HCT116 (cell line): ENCODE measurements around the gene THEMIS. TPM values are rescaled to one million over a fixed set of nuclear protein-coding genes. Genes with fewer than 3 reads are reported as not detected.

Experiments
- ATAC-seq: fragments of 200-7000 bp; cut with Tn5 transposase; 2 replicates; pipeline ENCODE4 v1.9.1; 2020; ENCODE audit warnings: mild to moderate bottlenecking, moderate library complexity
- BruUV-seq: library from RNA; stranded (reverse); fragments of 400-500 nt; replicated peaks from 2 replicates; lab custom pipeline; 2021; lab: Mats Ljungman, UMichigan
- CTCF ChIA-PET: fragments of 300-600 bp; sonication (Branson Sonifier 250); formaldehyde crosslinking; loops from one replicate; lab custom pipeline; 2021; ENCODE audit warnings: antibody characterized with exemption; lab: Charles Lee
- POLR2A ChIA-PET: fragments of 300-600, 350-600 bp; sonication (Branson Sonifier 250); formaldehyde crosslinking; loops from one replicate; lab custom pipeline; 2021; ENCODE audit warnings: antibody characterized with exemption; lab: Charles Lee
- RAD21 ChIA-PET, 2 experiments: fragments of 300-600 bp; sonication (Branson Sonifier 250); formaldehyde crosslinking; loops; one replicate each; lab custom pipeline; 2023; ENCODE audit warnings: low total read pairs in 2 of 2; ENCODE audit not compliant: uncharacterized antibody in 2 of 2, unreplicated experiment in 2 of 2, low non-redundant PET in 1 of 2; lab: Charles Lee
- DNase-seq: peaks from one replicate; pipeline ENCODE4 v3.0.0-alpha.2; 2010; ENCODE audit warnings: low read depth, low spot score
- H2AFZ ChIP-seq: fragments of 200-600 bp; shearing (Covaris generic), sonication (generic); 2 replicates; pipeline ENCODE4 v1.6.1; 2017; ENCODE audit warnings: low read depth, mixed run types, mixed read lengths, antibody characterized with exemption, low read length; ENCODE audit not compliant: poor library complexity, severe bottlenecking
- H3K27ac ChIP-seq: 2 replicates; pipeline ENCODE4 v1.5.1; 2012; ENCODE audit warnings: low read depth, low read length
- H3K27me3 ChIP-seq: fragments of 200-600 bp; sonication (generic); 2 replicates; pipeline ENCODE4 v1.6.1; 2016; ENCODE audit warnings: mixed run types, low read length, mixed read lengths; ENCODE audit not compliant: insufficient read depth
- H3K36me3 ChIP-seq, 2 experiments: fragments of 200-500 bp in 1 of 2; fragments of 200-600 bp in 1 of 2; sonication (Bioruptor generic) in 1 of 2; sonication (generic) in 1 of 2; 2 replicates each; pipeline versions ENCODE4 v1.5.1 to v1.6.1; 2014 to 2016; ENCODE audit warnings: low read length in 2 of 2, inconsistent platforms in 1 of 2, mixed read lengths in 1 of 2, mixed run types in 1 of 2; ENCODE audit not compliant: insufficient read depth in 2 of 2, control insufficient read depth in 1 of 2
- H3K4me1 ChIP-seq, 2 experiments: fragments of 200-600 bp in 1 of 2; sonication (generic) in 1 of 2; 2 replicates each; pipeline versions ENCODE4 v1.5.1 to v1.6.1; 2012 to 2017; ENCODE audit warnings: low read length in 2 of 2, inconsistent platforms in 1 of 2, mild to moderate bottlenecking in 1 of 2, mixed read lengths in 1 of 2, mixed run types in 1 of 2, moderate library complexity in 1 of 2; ENCODE audit not compliant: insufficient read depth in 2 of 2, control insufficient read depth in 1 of 2
- H3K4me2 ChIP-seq: fragments of 200-600 bp; sonication (generic); 2 replicates; pipeline ENCODE4 v1.6.1; 2017; ENCODE audit warnings: mixed run types, low read length, mixed read lengths
- H3K4me3 ChIP-seq, 2 experiments: fragments of 200-600 bp in 1 of 2; sonication (generic) in 1 of 2; replicated peaks in 1 of 2; 2 replicates each; pipeline ENCODE4 v1.5.1; 2011 to 2016; ENCODE audit warnings: low read length in 2 of 2, control low read depth in 1 of 2, low read depth in 1 of 2, mild to moderate bottlenecking in 1 of 2, mixed read lengths in 1 of 2, mixed run types in 1 of 2
- H3K79me2 ChIP-seq: fragments of 200-600 bp; sonication (generic); 2 replicates; pipeline ENCODE4 v1.6.1; 2017; ENCODE audit warnings: mild to moderate bottlenecking, mixed run types, low read length, moderate library complexity, mixed read lengths; ENCODE audit not compliant: insufficient read depth
- H3K9ac ChIP-seq: fragments of 200-600 bp; sonication (generic); 2 replicates; pipeline ENCODE4 v1.6.1; 2016; ENCODE audit warnings: low read length, mixed read lengths
- H3K9me2 ChIP-seq: fragments of 200-600 bp; sonication (generic), shearing (Covaris generic); 2 replicates; pipeline ENCODE4 v1.6.1; 2017; ENCODE audit warnings: mixed run types, mild to moderate bottlenecking, moderate library complexity; ENCODE audit not compliant: insufficient read depth
- H3K9me3 ChIP-seq, 2 experiments: fragments of 200-500 bp in 1 of 2; fragments of 200-600 bp in 1 of 2; sonication (Bioruptor generic) in 1 of 2; sonication (generic) in 1 of 2; 2 replicates each; pipeline ENCODE4 v1.6.1; 2014 to 2017; ENCODE audit warnings: low read length in 2 of 2, mixed read lengths in 2 of 2, inconsistent platforms in 1 of 2, low read depth in 1 of 2, mild to moderate bottlenecking in 1 of 2, mixed run types in 1 of 2, moderate library complexity in 1 of 2; ENCODE audit not compliant: control insufficient read depth in 1 of 2, insufficient read depth in 1 of 2
- H4K20me1 ChIP-seq: fragments of 200-600 bp; sonication (generic), shearing (Covaris generic); 2 replicates; pipeline ENCODE4 v1.6.1; 2017; ENCODE audit warnings: mixed run types, mild to moderate bottlenecking, moderate library complexity; ENCODE audit not compliant: insufficient read depth
- CTCF ChIP-seq, 3 experiments: fragments of 200-600 bp in 1 of 3; sonication (generic) in 1 of 3; IDR thresholded peaks in 2 of 3; conservative IDR thresholded peaks in 1 of 3; 2 replicates each; pipeline ENCODE4 v1.5.1; 2012 to 2017; ENCODE audit warnings: low read depth in 2 of 3, low read length in 2 of 3, antibody characterized with exemption in 1 of 3, borderline replicate concordance in 1 of 3, control low read depth in 1 of 3, mild to moderate bottlenecking in 1 of 3, mixed read lengths in 1 of 3, mixed run types in 1 of 3, moderate library complexity in 1 of 3; ENCODE audit not compliant: insufficient read depth in 1 of 3
- EGR1 ChIP-seq: IDR thresholded peaks from 2 replicates; pipeline ENCODE4 v1.6.1; 2012; ENCODE audit warnings: low read depth
- ELF1 ChIP-seq: IDR thresholded peaks from 2 replicates; pipeline ENCODE4 v1.6.1; 2012; ENCODE audit warnings: low read depth, borderline replicate concordance
- JUND ChIP-seq: IDR thresholded peaks from 2 replicates; pipeline ENCODE4 v1.6.1; 2012
- RAD21 ChIP-seq: IDR thresholded peaks from 2 replicates; pipeline ENCODE4 v1.6.1; 2012; ENCODE audit warnings: low read depth, mild to moderate bottlenecking
- REST ChIP-seq: IDR thresholded peaks from 2 replicates; pipeline ENCODE4 v1.6.1; 2012; ENCODE audit warnings: low read depth
- SP1 ChIP-seq: IDR thresholded peaks from 2 replicates; pipeline ENCODE4 v1.6.1; 2012; ENCODE audit warnings: low read depth
- YY1 ChIP-seq: IDR thresholded peaks from 2 replicates; pipeline ENCODE4 v1.6.1; 2011; ENCODE audit warnings: low read length, low read depth, moderate library complexity, mild to moderate bottlenecking; ENCODE audit not compliant: insufficient replicate concordance; ENCODE audit errors: extremely low read depth
- ZBTB33 ChIP-seq: IDR thresholded peaks from 2 replicates; pipeline ENCODE4 v1.6.1; 2011; ENCODE audit warnings: mild to moderate bottlenecking, low read length, moderate library complexity; ENCODE audit not compliant: insufficient replicate concordance; ENCODE audit errors: extremely low read depth
- ZFX ChIP-seq: fragments of 450-650 bp; IDR thresholded peaks from 2 replicates; pipeline ENCODE4 v1.6.1; 2017
- ZNF274 ChIP-seq: fragments of 200-500 bp; sonication (Bioruptor generic); IDR thresholded peaks from 2 replicates; pipeline ENCODE4 v1.6.1; 2014; ENCODE audit warnings: mild to moderate bottlenecking, low read depth, low read length, inconsistent platforms
- intact Hi-C: fragments of 100-400 bp; cut with micrococcal nuclease; formaldehyde crosslinking; loops from 2 replicates; pipeline ENCODE4 v1.10.0; 2022
- total RNA-seq: library from RNA; stranded (reverse); gene quantifications from one replicate; pipeline ENCODE4 v1.2.1, GENCODE V29; 2021; ENCODE audit not compliant: unreplicated experiment

Gene THEMIS
- total RNA-seq, 1 experiment from 2014 or later, result 0.20 TPM

- Histone ChIP-seq H3K27me3 (no peaks in the 10 kb centered on the region), H3K4me2 (no peak overlapping the region), H3K4me1 (no peaks in the 10 kb centered on the region), H2AFZ (no peak overlapping the region), H3K27ac (no peak overlapping the region), H3K36me3 (no peaks in the 10 kb centered on the region), H3K9ac (no peak overlapping the region), H4K20me1 (no peaks in the 10 kb centered on the region), H3K79me2 (no peaks in the 10 kb centered on the region), H3K4me3 (no peak overlapping the region), H3K9me3 (peaks cover 0 to 4% of the 10 kb centered on the region in 2 experiments; a peak in 1 of 4 replicates), H3K9me2 (no peaks in the 10 kb centered on the region)
- intact Hi-C loops, result no loop called here
- BruUV-seq, result no TSS peak
- ATAC-seq (no peak), DNase-seq (no peak)
- POLR2A ChIA-PET, result no interaction called here
- RAD21 ChIA-PET, result no interaction called here
- TF ChIP-seq EGR1 (no peak), YY1 (no peak), ZFX (no peak), JUND (no peak), RAD21 (no peak), SP1 (no peak)
- CTCF ChIA-PET, result no interaction called here
Observed at GRCh38 chr6:127912914-127913313, 12.1 kb upstream of the THEMIS start.

GRCh38 chr6:127907960-127908640, 7.2 kb upstream of the THEMIS start:
- no TSS peak for BruUV-seq
- no peaks in the 10 kb centered on the region for H3K4me1 ChIP-seq
- no peak overlapping the region for H3K27ac ChIP-seq
- H2AFZ ChIP-seq, result no peak overlapping the region
- no peak overlapping the region for H3K4me2 ChIP-seq
- H3K4me3 ChIP-seq, result no peak overlapping the region
- H3K9ac ChIP-seq, result no peak overlapping the region
- ChIA-PET CTCF (no interaction called here), RAD21 (no interaction called here), POLR2A (no interaction called here)
- no peaks in the 10 kb centered on the region for H4K20me1 ChIP-seq
- no peaks in the 10 kb centered on the region for H3K36me3 ChIP-seq
- no peak for DNase-seq
- peaks cover 0 to 4% of the 10 kb centered on the region in 2 experiments; a peak in 1 of 4 replicates for H3K9me3 ChIP-seq
- H3K27me3 ChIP-seq, result no peaks in the 10 kb centered on the region
- no peaks in the 10 kb centered on the region for H3K9me2 ChIP-seq
- intact Hi-C loops, result no loop called here
- no peaks in the 10 kb centered on the region for H3K79me2 ChIP-seq
- no peak for ATAC-seq
- TF ChIP-seq ZNF274, result no peak
- TF ChIP-seq ELF1, result no peak
- no peak for TF ChIP-seq YY1
- TF ChIP-seq REST, result no peak
- no peak for TF ChIP-seq ZBTB33
- TF ChIP-seq CTCF (IDR thresholded peaks at IDR 0.05 in 2 of 3, conservative IDR thresholded peaks at IDR 0.05 in 1 of 3; ENCODE audit: borderline replicate concordance in 1 of 3, insufficient read depth in 1 of 3, low read depth in 2 of 3, low read length in 2 of 3), result no peak
- no peak for TF ChIP-seq EGR1
